ENCODE results near the gene USO1.

- TF ChIP-seq CTCF (IDR thresholded peaks at IDR 0.05; ENCODE audit: extremely low read depth in 1 of 2, insufficient read depth in 1 of 2, low read depth in 1 of 2, low read length in 2 of 2): no peak
- TF ChIP-seq EZH2 (IDR thresholded peaks at IDR 0.05; ENCODE audit: borderline replicate concordance, low read depth, low read length, severe bottlenecking): no peak
- TF ChIP-seq POLR2AphosphoS5 (IDR thresholded peaks at IDR 0.05; ENCODE audit: insufficient read depth, low read depth, low read length): no peak
- TF ChIP-seq POLR2A (IDR thresholded peaks at IDR 0.05; ENCODE audit: low read depth, low read length): no peak
- TF ChIP-seq GATA2 (IDR thresholded peaks at IDR 0.05; ENCODE audit: insufficient read depth, insufficient read length, low read depth, low read length): no peak
- TF ChIP-seq MAX (IDR thresholded peaks at IDR 0.05; ENCODE audit: insufficient read depth, insufficient read length): no peak
Measured at GRCh38 chr4:75726577-75726976, 2.2 kb downstream of the USO1 start.
